SW 1271 (cell line): Measurements from ENCODE around the gene PACS1.
"Not testable (repeated sequence)": the region's sequence is repeated elsewhere in the genome, so short reads cannot be mapped to it uniquely, and the experiment has no call there.

Experiments used
- DNase-seq, 2 experiments: peaks; one replicate each; lab custom pipeline; 2025; lab: John Stamatoyannopoulos, UW

Gene PACS1

DNA sequence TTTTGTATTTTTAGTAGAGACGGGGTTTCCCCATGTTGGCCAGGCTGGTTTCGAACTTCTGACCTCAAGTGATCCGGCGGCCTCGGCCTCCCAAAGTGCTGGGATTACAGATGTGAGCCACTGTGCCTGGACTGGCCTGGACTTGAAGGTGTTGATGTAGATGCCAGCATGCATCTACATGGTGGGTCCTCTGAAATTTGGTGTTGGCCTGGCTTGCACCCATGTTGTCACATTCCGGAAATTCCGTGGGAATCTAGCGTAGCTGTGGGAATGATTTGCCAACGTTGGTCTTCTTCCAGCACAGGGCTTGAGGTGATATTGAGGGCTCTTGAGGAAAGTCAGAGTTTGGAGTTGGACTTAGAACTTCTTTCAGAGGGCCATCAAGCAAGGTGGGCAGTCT lies 6.5 kb downstream of the PACS1 start:
- no peak for DNase-seq

DNA sequence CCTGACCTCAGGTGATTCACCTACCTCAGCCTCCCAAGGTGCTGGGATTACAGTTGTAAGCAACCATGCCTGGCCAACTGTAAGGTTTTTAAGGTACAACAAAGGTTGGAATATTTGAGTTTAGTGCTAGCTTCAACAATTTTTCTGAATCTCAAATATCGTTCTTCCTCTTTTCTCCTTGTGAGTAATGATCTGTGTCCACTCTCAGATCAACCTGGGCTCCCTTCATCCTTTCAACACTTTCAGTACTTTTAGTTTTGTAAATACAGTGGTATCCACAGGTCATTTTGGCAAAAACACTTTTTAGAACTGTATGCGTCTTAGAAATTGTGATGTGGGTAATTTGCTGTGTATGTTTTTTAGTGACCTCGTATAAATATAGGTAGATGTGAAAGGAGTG lies 7.9 kb downstream of the PACS1 start:
- DNase-seq, result no peak

DNA sequence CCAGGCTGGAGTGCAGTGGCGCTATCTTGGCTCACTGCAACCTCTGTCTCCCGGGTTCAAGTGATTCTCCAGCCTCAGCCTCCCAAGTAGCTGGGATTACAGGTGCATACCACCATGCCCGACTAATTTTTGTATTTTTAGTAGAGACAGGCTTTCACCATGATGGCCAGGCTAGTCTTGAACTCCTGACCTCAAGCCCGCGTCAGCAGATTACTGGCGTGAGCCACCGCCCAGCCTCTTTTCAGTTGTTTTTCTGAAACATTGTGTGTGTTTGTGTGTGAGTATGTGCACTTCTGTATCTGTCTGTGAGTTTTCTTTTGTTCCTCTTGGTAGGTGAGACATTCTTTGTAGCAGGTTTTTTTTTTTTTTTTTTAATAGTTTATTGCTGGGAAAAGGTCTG lies 8.9 kb downstream of the PACS1 start:
- not testable (repeated sequence) for DNase-seq

DNA sequence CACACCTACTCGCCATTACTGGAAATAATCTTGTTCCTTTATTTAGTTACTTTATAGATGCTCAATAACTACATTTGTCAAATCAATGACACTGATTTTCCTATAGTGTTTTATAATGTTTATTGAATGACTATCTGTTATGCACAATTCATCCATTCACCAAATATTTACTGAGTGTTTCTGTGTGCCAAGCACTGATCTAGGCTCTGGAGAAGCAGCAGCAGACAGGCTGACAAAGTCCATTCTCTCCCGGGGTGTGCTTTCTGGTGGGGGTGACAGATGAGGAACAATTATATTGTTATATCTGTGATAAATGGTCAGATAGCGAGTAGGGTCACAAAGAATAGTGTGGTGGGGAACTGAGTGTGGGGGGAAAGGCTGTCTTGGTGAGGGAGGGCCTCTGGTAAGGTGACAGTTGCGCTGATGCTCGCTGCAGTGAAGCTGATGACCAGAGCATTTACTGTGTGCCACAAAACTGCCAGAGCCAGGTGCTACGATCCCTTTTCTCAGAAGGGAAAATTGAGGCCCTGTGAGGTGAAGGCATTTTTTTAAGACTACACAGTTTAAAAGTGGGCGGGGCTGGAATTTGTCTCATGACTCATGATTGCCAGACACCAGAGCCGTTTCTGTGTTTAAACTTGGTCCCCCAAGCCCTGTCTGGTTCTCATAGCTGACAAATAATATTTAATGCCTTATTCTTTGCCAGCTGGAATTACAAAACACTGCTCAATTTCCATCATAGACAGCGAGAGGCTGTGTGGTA lies 10.2 kb downstream of the PACS1 start:
- DNase-seq, result peak; percentile 18 to 23

DNA sequence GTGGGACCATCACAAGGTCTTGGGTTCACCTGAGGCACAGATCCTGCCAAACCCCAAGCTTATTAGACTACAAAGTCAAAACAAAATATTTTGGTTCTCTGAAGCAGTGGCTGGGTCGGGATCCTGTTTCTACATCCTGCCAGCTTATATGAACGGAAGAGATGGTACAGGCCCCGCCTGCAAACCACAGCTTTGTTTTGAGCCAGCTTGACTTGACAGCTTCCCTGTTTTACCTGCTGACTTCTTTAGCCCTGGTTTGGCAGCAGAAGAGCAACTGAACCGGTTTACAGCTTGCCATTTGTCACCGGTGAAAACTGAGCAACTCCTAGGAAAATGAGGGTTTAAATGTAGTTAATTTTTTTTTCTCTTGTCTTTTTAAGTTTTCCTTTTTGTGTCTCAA lies 11.4 kb downstream of the PACS1 start:
- peak in 1 of 2 experiments; percentile 44 for DNase-seq

DNA sequence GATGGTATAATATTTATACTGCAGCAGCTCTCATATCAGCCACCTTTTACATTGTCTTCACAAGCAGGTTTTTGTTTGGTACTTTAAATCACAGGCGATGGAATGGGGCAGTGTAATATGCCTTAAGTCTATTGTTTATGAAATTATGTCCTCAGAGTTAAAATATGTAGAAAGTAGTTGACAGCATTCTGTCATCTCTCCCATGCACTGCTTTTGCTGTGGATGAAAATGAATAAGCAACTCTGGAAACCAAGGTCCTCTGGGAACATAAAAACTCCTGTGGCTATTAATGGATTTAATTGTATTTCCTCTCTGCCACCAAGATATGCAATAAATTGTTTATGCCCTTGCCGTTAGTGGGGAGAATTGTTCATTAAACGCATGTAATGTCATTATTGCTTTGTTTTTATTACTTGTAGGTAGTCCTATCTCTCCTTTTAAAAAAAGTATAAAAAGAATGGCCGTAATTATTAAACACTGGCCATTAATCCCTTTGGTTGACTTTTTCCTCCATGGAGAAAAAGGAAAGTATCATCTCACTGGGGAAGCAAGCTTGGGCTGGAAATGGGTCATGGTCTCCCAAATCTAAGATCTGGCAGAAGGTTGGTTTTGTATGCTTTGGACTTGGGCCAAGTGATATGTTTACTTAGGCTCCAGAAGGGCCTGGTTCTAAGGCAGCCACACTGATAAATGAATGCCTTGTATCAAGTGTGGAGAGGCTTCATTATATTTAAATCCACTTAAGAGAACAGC lies 13.1 kb downstream of the PACS1 start:
- DNase-seq, result no peak

DNA sequence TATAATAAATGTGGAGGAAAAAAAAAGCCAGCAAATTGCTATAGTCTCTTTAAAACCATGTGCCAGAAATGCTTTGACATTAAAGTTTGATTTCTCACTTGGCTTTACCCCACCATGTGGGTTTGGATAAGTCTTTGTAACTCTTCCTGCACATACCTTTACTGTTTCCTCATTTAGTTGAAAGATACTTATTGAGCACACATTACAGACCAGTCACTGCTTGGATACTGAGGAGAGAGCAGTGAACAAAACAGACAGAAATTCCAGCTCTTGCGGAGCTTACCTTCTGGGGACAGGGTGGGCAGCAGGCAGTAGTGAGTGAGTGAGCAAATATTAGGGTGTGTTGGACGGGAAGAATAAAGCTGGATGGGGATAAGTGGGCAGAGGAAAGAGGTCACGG lies 13.7 kb downstream of the PACS1 start:
- DNase-seq, result no peak

DNA sequence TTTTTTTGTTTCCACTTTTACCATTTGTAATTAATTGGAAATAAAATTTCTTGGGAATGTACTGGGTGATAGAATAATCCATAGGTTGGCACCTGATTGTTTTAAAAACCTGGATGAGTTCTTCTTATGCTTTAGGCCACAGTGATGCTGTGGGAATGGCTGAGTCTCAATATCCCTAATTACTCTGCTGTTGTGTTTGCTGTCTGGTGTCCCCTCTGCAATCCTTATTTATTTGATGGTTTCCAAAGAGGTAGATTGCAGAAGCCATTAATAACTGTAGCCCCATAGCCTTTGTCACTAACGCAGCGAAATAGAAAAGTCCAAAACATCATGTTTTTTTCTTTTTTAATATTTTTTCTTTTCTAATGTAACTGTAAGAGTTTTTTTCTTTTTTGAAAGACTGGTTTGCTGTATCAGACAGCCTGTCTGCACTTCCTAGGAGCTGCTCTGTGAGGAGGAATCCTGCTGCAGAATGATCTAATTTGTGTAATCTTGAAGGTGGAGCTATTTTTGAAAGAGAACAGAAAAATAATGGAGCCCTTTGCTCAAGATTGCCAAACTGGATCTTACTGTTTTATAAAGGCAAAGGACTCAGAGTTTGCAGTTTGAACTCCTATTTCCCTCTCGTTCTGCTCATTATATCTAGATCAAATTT lies 14.9 kb downstream of the PACS1 start:
- DNase-seq, result no peak

DNA sequence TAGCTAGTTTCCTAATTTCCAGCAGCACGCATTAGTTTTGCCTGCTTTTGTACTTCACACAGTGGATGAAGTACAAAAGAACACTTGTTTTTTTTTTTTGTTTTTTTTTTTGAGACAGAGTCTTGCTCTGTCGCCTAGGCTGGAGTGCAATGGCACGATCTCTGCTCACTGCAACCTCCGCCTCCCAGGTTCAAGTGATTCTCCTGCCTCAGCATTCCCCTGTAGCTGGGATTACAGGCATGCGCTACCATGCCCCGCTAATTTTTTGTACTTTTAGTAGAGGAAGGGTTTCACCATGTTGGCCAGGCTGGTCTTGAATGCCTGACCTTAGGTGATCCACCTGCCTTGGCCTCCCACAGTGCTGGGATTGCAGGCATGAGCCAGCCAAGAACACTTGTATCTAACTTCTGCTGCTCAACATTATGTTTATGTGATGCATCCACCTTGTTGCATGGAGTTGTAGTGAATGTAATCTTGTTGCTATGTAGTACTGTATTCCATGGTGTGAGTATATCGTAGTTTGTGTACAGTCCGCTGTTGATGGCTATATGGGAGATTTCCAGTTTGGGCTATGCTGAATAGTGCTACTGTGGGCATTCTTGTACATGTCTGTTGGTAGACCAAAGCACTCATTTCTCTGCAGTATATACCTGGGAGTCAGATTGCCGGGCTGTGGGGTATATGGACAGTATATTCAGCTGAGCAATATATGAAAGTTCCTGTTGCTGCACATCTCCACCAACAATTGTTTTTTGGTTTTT lies 17.3 kb downstream of the PACS1 start:
- no peak for DNase-seq

DNA sequence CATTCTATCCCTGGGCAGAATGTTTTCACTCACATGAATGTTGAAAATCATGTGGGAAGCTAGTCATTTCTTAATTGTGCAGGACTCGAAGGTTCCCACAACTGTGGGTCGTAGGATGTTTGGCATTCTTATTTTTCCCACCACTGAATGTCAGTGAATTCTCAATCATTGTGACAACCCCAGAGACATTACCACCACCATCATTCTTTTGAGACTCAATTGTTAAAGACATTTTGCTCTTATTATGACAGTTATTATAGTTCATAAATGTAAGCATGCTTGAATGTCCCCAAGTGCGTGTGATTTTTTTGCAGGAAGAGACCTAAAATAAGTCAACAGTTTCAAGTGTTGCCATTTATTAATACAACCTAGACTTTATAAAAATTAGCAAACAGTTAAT lies 19.0 kb downstream of the PACS1 start:
- DNase-seq, result no peak

DNA sequence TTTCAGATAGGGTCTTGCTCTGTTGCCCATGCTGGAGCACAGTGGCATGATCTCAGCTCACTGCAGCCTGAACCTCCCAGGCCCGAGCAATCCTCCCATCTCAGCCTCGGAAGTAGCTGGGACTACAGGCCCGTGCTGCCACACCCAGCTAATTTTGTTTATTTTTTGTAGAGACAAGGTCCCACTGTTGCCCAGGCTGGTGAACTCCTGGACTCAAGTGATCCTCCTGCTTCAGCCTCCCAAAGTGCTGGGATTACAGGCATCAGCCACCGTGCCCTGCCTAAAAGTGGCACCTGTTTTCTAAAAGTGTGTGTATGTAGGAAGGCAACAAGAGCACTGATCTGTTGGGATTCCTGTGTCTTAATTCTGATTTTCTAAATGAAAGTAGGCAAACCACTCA lies 20.2 kb downstream of the PACS1 start:
- DNase-seq, result no peak

DNA sequence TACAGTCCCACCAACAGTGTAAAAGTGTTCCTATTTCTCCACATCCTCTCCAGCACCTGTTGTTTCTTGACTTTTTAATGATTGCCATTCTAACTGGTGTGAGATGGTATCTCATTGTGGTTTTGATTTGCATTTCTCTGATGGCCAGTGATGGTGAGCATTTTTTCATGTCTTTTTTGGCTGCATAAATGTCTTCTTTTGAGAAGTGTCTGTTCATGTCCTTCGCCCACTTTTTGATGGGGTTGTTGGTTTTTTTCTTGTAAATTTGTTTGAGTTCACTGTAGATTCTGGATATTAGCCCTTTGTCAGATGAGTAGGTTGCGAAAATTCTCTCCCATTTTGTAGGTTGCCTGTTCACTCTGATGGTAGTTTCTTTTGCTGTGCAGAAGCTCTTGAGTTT lies 22.1 kb downstream of the PACS1 start:
- DNase-seq, result not testable (repeated sequence)

DNA sequence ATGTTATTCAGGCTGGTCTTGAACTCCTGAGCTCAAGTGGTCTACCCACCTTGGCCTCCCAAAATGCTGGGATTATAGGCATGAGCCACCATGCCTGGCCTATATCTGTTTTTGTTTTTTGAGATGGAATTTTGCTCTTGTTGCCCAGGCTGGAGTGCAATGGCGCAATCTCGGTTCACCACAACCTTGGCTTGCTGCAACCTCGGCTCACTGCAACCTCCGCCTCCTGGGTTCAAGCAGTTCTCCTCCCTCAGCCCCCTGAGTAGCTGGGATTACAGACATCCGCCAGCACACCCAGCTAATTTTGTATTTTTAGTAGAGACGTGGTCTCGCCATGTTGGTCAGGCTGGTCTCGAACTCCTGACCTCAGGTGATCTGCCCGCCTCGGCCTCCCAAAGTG lies 29.7 kb downstream of the PACS1 start:
- DNase-seq, result not testable (repeated sequence)

DNA sequence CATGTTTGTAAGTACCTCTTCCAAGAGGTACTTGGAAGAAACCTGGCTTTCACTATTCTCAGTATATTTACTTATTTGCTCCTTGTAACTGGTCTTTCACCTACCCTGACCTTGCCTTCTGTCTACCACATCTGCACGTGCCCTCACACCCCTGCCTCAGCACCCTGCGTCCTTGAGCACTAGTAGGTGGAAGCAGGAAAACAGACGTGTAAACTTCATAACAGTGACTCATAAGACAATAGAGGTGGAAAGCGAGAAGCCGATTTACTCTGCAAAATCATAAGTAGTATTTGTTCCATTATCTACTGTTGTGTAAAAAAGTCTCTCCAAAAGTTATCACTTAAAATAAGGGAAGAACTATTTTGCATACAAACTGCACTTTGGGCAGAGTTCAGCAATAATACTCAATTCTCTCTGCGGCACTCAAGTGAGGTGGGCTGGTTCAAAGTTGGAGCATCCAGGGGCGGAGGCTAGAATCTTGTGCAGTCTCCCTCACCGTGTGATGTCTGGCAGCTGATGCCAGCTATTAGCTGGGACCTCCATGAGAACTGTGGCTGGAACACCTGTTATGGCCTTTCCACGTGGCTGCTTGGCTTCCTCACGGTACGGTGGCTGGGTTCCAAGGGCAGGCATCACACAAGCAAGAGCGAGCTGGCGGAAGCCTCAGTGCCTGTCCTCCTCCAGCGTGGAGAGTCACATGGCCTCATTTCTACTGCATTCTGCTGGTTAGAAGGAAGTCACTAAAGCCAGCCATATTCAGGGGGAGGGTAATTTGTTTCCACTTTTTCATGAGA lies 30.4 kb downstream of the PACS1 start:
- no peak for DNase-seq

DNA sequence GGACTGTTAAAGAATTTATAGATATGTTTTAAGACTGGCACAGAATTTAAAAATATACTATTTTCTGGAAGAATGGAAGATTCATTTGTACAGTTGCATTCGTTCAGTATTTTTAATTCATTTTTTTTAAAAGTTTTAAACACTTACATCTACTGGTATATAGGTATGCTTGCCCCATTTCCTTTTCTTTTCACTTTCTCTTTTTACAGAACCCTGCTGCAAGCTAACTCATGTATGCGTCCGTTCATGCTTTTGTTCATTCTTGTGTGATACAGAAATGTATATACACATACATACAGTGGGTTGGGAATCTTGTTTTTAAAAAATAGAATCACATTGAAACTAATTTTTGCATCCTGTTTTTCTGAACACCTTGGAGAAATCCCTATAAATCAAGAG lies 31.0 kb downstream of the PACS1 start:
- DNase-seq, result no peak

DNA sequence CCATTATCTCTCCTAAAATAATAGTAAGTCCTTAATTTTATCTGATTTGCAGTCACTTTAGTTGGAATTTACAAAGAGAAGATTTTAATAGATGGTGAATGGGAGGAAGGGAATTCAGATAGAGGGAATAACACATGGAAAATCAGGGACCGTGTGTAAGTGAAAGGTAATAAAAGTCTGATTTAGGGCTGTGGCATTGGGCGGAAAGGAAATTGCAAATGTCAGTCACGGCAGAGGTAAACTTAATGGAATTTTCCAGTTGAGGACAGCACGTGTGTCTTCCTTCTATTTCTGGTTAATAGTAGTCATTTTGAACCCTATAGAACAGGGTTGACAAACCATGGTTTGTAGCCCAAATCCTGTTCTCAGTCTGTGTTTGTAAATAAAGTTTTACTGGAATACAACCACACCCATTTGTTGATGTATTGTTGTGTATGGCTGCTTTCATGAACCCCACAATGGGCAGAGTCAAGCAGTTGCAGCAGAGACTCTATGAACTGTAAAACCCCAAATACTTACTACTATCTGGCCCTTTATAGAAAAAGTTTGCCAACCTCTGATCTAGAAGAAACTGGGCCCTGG lies 34.1 kb downstream of the PACS1 start:
- no peak for DNase-seq

DNA sequence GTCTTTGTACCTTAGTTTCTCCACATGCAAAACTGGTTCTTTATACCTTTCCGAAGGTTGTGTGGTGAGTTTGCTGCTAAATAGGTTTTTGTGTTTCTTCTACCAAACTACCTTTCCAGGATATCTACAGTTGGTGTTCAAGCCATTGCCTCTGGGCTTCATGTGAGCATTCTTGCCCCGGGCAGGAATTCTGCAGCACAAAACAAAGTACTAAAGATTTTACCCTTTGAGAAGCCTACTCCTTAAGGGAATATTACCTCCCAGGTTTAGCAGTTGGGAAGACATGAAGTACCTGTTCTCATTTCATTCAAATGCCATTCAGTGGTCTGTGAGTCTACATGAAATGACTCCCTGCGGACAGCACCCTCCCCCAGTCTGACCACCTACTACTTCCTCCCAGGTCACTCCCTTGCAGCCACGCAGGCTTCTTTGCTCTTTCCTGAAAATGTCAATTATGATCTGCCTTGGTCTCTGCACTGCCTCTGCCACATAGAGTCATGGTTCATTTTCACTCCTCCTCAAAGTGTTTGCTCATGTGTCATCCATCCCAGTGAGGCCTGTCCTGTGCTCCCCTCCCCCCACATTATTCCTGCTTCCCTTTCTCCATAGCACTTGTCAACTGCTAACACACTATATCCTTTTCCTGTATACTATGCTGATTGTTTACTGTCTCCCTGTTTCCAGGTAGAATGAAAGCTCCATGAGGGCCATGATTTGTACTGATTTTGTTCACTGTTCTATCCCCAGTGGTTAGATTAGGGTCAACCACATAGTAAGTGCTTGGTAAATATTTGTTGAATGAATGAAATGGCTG lies 36.9 kb downstream of the PACS1 start:
- DNase-seq, result peak in 1 of 2 experiments; percentile 14

DNA sequence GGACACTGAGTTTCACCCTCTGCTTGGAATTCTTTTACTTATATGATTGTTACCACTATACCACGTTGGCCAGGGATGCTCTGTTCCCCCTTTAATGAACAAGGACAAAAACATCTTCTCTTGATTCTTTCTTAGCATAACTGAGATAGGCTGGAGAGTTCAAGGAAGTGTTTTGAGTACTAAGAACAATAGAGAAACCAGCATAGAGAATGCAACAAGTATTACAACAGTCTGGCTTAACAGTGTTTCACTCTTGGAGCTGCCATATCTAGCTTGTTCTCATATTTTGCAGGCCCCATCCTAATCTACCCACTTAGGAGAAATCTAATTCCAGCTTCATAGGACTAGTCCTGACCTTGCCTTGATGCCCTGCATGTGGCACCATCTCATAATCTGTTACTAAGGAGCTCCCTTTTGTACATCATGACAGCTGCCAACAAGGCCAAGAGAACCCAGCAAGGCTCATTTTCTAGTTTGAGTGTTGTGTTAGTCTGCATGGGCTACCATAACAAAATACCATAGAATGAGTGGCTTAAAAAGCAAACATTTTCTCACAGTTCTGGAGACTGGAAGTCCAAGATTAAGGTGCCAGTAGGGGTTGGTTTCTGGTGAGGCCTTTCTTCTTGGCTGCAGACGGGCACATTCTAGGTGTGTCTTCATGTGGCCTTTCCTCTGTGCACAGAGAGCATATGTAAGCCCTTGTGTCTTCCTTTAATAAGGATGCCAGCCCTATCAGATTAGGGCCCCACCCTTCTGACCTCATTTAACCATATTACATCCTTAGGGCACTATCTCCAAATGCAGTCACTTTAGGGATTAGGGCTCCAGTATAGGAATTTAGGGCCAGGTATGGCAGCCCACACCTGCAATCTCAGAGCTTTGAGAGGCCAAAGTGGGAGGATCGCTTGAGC lies 37.8 kb downstream of the PACS1 start:
- DNase-seq, result no peak

DNA sequence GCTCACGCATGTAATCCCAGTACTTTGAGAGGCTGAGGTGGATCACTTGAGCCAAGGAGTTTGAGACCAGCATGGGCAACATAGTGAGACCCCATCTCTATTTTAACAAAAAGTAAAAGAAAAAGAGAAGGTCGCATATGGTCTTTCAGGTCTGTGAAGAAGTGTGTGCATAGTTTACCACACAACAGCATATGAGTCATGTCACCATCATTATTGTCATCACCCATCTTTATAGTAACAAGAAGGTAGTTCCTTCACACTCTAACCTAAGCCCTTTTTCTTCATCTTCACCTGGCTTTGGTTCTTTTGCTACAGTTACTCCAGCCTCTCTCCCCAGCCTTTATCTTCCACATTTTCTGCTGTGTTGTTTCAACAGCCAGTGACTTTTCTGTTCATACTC lies 39.2 kb downstream of the PACS1 start:
- no peak for DNase-seq
